Common myeloid progenitor, CD34-positive (primary cell): ENCODE data around the gene TOR4A.

Experiments used
- CTCF ChIA-PET: fragments of 350-600 bp; sonication (Branson Sonifier 250); formaldehyde crosslinking; loops from one replicate; lab custom pipeline; 2021; ENCODE audit warnings: antibody characterized with exemption; lab: Charles Lee
- POLR2A ChIA-PET: fragments of 350-600 bp; sonication (Branson Sonifier 250); formaldehyde crosslinking; loops from one replicate; lab custom pipeline; 2021; ENCODE audit warnings: antibody characterized with exemption; lab: Charles Lee
- DNase-seq, 3 donors: peaks; one replicate each; pipeline versions ENCODE4 v3.0.0 to v3.0.0-alpha.2; 2013
- H3K27ac ChIP-seq, 2 experiments: 1 replicate in 1 of 2; 2 replicates in 1 of 2; pipeline ENCODE4 v1.7.0; 2013; ENCODE audit warnings: inconsistent platforms in 2 of 2, low read length in 2 of 2, mild to moderate bottlenecking in 2 of 2, low read depth in 1 of 2, moderate library complexity in 1 of 2; ENCODE audit not compliant: severe bottlenecking in 2 of 2, insufficient read depth in 1 of 2, poor library complexity in 1 of 2
- H3K27me3 ChIP-seq, 5 experiments: replicated peaks in 2 of 5; 1 replicate in 3 of 5; 2 replicates in 2 of 5; pipeline versions ENCODE4 v1.6.1 to v1.7.0; 2013; ENCODE audit warnings: low read length in 4 of 5, mild to moderate bottlenecking in 2 of 5, moderate library complexity in 2 of 5, inconsistent platforms in 1 of 5; ENCODE audit not compliant: insufficient read depth in 5 of 5, control insufficient read depth in 4 of 5
- H3K36me3 ChIP-seq, 4 experiments: 1 replicate in 2 of 4; 2 replicates in 2 of 4; pipeline versions ENCODE4 v1.6.1 to v1.7.0; 2013; ENCODE audit warnings: low read length in 3 of 4, control low read depth in 1 of 4, mild to moderate bottlenecking in 1 of 4; ENCODE audit not compliant: control insufficient read depth in 4 of 4, insufficient read depth in 4 of 4
- H3K4me1 ChIP-seq, 4 experiments: 1 replicate in 3 of 4; 2 replicates in 1 of 4; pipeline versions ENCODE4 v1.6.1 to v1.7.1; 2013; ENCODE audit warnings: low read length in 3 of 4, mild to moderate bottlenecking in 3 of 4, control low read depth in 1 of 4, inconsistent platforms in 1 of 4, moderate library complexity in 1 of 4; ENCODE audit not compliant: control insufficient read depth in 4 of 4, insufficient read depth in 4 of 4; ENCODE audit errors: control extremely low read depth in 1 of 4
- H3K4me3 ChIP-seq, 7 experiments: 1 replicate in 4 of 7; 2 replicates in 3 of 7; pipeline versions ENCODE4 v1.5.1 to v1.7.0; 2013; ENCODE audit warnings: mild to moderate bottlenecking in 7 of 7, low read length in 6 of 7, moderate library complexity in 6 of 7, inconsistent platforms in 2 of 7, low read depth in 2 of 7, control low read depth in 1 of 7; ENCODE audit not compliant: insufficient read depth in 4 of 7, control insufficient read depth in 1 of 7; ENCODE audit errors: extremely low read depth in 1 of 7
- H3K9me3 ChIP-seq, 5 experiments: 1 replicate in 4 of 5; 2 replicates in 1 of 5; pipeline versions ENCODE4 v1.6.1 to v1.7.1; 2013; ENCODE audit warnings: low read length in 4 of 5, mild to moderate bottlenecking in 2 of 5, inconsistent platforms in 1 of 5, low read depth in 1 of 5, moderate library complexity in 1 of 5; ENCODE audit not compliant: control insufficient read depth in 4 of 5, insufficient read depth in 2 of 5; ENCODE audit errors: control extremely low read depth in 1 of 5
- whole genome bisulfite sequencing: methylation state at CpG from one replicate; pipeline ENCODE4 v1.1.5; 2013; ENCODE audit not compliant: insufficient coverage; 5-methylcytosine and 5-hydroxymethylcytosine counted together

The TOR4A gene

GRCh38 chr9:137247916-137248175, 29.7 kb upstream of the TOR4A start:
- Histone ChIP-seq H3K9me3 (no peaks in the 10 kb centered on the region), H3K36me3 (peaks cover 0 to 13% (median 6%) of the 10 kb centered on the region in 4 experiments), H3K4me1 (peaks cover 0 to 17% (median 8%) of the 10 kb centered on the region in 4 experiments), H3K27ac (no peak overlapping the region), H3K27me3 (no peaks in the 10 kb centered on the region), H3K4me3 (no peak overlapping the region)
- no peak for DNase-seq
- ChIA-PET CTCF (interaction anchor here (0.8 to 1.3 kb wide), 2 partner anchors 11 to 59 kb away, joined by 3 to 5 read pairs; no protein-coding TSS in a partner anchor), POLR2A (interaction anchor here (0.7 kb wide), 1 partner anchor 25 kb away, joined by 3 read pairs; no protein-coding TSS in a partner anchor)
- no CpG with 5 or more reads among the region's 6 CpGs for WGBS

DNA sequence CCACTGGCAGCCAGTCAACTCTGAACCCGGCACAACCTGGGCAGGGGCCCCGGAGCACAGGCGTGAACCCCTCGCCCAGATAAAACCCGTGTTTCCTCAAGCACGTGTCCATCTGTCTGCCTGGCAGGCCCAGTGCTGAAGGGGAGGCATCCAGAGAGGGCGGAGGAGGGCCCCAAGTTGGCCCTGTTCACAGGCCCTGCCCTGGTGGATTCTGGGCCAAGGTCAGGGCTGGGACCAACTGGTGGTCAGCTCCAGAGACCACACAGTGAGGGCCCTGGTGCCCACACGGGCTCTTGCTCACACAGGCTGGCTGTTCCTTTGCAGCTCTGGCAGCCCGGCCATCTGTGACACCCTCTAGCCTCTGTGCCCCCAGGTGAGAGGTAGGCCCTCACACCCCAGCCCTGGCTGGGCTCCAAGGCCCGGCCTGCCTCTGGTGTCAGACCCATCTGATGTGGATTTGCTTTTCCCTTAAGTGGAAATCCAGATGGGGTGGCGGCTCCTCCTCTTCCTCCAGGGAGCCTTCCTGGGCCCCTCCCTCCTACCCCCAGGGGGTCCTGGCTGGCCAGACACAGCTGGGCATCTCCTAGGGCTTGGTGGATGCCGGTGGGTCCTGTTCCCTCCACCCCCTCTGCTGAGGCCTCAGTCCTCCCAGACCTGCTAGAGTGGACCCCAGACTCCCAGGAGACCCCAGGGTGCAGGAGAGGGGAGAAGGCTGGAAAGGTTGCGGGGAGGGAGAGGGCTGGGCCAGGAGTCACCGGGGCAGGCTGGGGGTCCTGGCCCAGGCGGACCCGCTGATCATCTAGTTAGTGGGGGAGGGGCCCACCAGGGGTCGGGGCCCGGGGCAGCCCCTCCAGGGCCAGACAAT, 27.0 kb upstream of the TOR4A start:
- no peaks in the 10 kb centered on the region for H3K9me3 ChIP-seq
- ChIA-PET POLR2A (no interaction called here), CTCF (interaction anchor here (0.7 to 0.9 kb wide), 2 partner anchors 10 to 14 kb away, joined by 3 to 5 read pairs; partner anchors contain the start of gene TUBB4B)
- H3K4me3 ChIP-seq: no peak overlapping the region
- no peak overlapping the region for H3K27ac ChIP-seq
- H3K36me3 ChIP-seq: no peaks in the 10 kb centered on the region
- peaks cover 0 to 12% (median 11%) of the 10 kb centered on the region in 4 experiments for H3K4me1 ChIP-seq
- DNase-seq: no peak
- WGBS: 94% methylated on average over 17 of the region's 18 CpGs
- H3K27me3 ChIP-seq: no peaks in the 10 kb centered on the region

- WGBS: 97% methylated on average over 3 of the region's 4 CpGs
- no peak within 1 kb of the TSS for H3K27ac ChIP-seq
- DNase-seq: no peak
Measured at GRCh38 chr9:137251194-137251461, 26.4 kb upstream of the TOR4A start, which contains the start of gene STPG3. TSS of gene STPG3 (plus strand) at chr9:137251286. CDS start at chr9:137251287, 1 bp downstream.

GRCh38 chr9:137251490-137252268, 25.8 kb upstream of the TOR4A start:
- peaks cover 0 to 6% (median 1%) of the 10 kb centered on the region in 4 experiments for H3K36me3 ChIP-seq
- ChIA-PET POLR2A (interaction anchor here (0.8 to 1.7 kb wide), 2 partner anchors 11 to 77 kb away, joined by 3 to 4 read pairs; partner anchors contain the start of gene TUBB4B), CTCF (no interaction called here)
- no peaks in the 10 kb centered on the region for H3K9me3 ChIP-seq
- H3K27me3 ChIP-seq: no peaks in the 10 kb centered on the region
- no peak overlapping the region for H3K27ac ChIP-seq
- DNase-seq: no peak
- WGBS: 97% methylated on average over 18 of the region's 22 CpGs
- no peak overlapping the region for H3K4me3 ChIP-seq
- H3K4me1 ChIP-seq: peaks cover 0 to 22% (median 22%) of the 10 kb centered on the region in 4 experiments

More at GRCh38 chr9:137251194-137251461, 26.4 kb upstream of the TOR4A start, which contains the start of gene STPG3:
- ChIA-PET CTCF (no interaction called here), POLR2A (no interaction called here)
- H3K4me3 ChIP-seq: no peak within 1 kb of the TSS
- H3K9me3 ChIP-seq: no peaks in the 10 kb centered on the region
- H3K4me1 ChIP-seq: peaks cover 0 to 16% (median 16%) of the 10 kb centered on the region in 4 experiments
- peaks cover 0 to under 1% (median 0%) of the 10 kb centered on the region in 4 experiments for H3K36me3 ChIP-seq
- H3K27me3 ChIP-seq: no peaks in the 10 kb centered on the region

DNA sequence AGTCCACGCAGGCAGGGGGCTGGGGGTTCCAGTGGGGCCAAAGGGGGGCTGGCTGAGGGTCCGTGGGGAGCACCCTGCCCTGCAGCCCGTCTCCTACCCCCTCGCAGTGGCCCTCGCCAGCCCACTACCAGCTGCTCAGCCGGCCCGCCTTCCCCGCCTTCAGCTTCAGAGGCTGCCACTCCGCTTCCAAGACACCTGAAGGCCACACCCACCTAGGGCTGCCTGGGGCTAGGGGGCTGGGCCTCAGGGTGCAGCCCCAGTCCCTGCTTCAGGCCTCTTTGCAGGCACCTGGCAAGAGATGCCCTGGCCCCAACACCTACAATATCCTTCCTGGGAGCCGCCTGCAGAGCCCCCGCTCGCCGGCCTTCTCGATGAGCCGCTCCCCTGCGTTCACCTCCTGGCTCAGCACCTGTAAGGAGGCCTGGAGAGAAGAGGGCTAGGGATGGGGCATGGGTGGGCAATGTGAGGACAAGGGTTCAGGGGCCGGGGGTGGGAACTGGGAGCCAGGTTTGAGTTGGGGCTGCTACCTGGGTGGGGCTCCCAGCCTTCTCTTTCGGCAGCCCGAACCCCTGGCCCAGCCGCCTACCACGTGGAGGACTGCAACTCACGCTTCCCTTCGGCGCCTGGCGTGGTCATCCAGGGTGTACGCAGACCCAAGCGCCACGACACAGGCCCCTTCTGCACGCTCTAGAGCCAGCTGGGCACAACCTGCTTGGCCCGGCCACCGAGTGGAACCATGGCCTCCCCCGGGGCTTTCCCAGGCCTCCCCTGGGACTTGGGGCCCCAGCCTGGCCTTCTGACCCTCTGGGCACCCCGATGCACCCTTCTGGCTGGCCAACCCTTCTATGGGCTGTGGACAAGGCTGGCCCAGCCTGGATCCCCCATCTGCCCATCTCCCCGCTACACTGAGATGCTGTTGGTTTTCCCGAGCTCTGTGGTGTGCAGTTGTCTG, 24.7 kb upstream of the TOR4A start:
- CTCF ChIA-PET: interaction anchor here (1.0 to 2.5 kb wide), 3 partner anchors 8 to 10 kb away, joined by 3 to 10 read pairs (median 8); no protein-coding TSS in a partner anchor
- peaks cover 0 to 10% (median 4%) of the 10 kb centered on the region in 4 experiments for H3K36me3 ChIP-seq
- POLR2A ChIA-PET: interaction anchor here (0.8 to 2.5 kb wide), 3 partner anchors 8 to 79 kb away, joined by 3 to 8 read pairs (median 4); partner anchors contain the start of gene TUBB4B
- H3K4me1 ChIP-seq: peaks cover 0 to 27% (median 25%) of the 10 kb centered on the region in 4 experiments
- H3K9me3 ChIP-seq: no peaks in the 10 kb centered on the region
- no peak for DNase-seq
- H3K27me3 ChIP-seq: no peaks in the 10 kb centered on the region
- H3K27ac ChIP-seq: no peak overlapping the region
- no peak overlapping the region for H3K4me3 ChIP-seq
- WGBS: 91% methylated on average over 27 of the region's 35 CpGs
